ENCODE results near the gene EVA1C.

DNA sequence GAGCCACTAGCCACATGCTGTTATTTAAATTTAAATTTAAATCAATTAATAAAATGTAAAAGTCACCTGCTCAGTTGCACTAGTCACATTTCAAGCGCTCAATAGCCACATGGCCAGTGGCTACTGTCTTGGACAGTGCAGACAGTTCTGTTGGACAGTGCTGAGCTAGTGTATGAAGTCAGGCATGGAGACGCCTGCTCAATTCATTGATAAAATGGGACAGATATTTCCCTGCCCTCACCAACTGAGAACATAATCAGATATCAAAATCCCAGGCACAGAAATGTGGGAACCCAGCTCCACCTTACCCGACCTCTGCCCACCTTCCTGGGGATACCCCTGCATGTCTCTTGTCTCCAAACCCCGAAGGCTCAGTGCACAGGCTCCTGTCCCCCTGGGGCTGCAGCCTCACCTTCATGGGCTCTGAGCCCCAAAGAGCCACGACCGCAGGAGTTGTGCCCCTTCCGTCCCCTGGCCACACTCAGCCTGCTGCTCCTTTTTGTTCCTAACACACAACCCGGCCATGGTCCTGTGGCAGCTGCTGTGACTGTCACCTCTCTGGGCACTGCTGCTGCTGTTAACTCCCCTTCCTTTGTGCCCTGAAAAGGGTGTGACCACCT is 109.3 kb downstream of the EVA1C start:
- TF ChIP-seq, protein P1, sequence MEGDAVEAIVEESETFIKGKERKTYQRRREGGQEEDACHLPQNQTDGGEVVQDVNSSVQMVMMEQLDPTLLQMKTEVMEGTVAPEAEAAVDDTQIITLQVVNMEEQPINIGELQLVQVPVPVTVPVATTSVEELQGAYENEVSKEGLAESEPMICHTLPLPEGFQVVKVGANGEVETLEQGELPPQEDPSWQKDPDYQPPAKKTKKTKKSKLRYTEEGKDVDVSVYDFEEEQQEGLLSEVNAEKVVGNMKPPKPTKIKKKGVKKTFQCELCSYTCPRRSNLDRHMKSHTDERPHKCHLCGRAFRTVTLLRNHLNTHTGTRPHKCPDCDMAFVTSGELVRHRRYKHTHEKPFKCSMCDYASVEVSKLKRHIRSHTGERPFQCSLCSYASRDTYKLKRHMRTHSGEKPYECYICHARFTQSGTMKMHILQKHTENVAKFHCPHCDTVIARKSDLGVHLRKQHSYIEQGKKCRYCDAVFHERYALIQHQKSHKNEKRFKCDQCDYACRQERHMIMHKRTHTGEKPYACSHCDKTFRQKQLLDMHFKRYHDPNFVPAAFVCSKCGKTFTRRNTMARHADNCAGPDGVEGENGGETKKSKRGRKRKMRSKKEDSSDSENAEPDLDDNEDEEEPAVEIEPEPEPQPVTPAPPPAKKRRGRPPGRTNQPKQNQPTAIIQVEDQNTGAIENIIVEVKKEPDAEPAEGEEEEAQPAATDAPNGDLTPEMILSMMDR (IDR thresholded peaks at IDR 0.05), result no peak
- TF ChIP-seq POLR2A (IDR thresholded peaks at IDR 0.05), result no peak

Data from ovary (tissue), 3 donors.